ACC112 (cell line): ENCODE data around the gene CST11.

Source experiments
- H2AFZ ChIP-seq: fragments of 200-600 bp; sonication (generic); one replicate; pipeline ENCODE4 v1.6.0; 2017; ENCODE audit warnings: antibody characterized with exemption, low read length; ENCODE audit not compliant: unreplicated experiment
- H3K27ac ChIP-seq: fragments of 200-600 bp; sonication (generic); 2 replicates; pipeline ENCODE4 v1.5.1; 2014; ENCODE audit warnings: low read depth, mild to moderate bottlenecking, antibody characterized with exemption, low read length, moderate library complexity
- H3K27me3 ChIP-seq: fragments of 200-600 bp; sonication (generic); 2 replicates; pipeline ENCODE4 v1.6.1; 2014; ENCODE audit warnings: mild to moderate bottlenecking, antibody characterized with exemption, low read length, moderate library complexity, mixed read lengths; ENCODE audit not compliant: insufficient read depth
- H3K36me3 ChIP-seq: fragments of 200-600 bp; sonication (generic); 2 replicates; pipeline ENCODE4 v1.6.1; 2016; ENCODE audit warnings: mild to moderate bottlenecking, antibody characterized with exemption, low read length, moderate library complexity, mixed read lengths; ENCODE audit not compliant: insufficient read depth
- H3K4me1 ChIP-seq: fragments of 200-600 bp; sonication (generic); one replicate; pipeline ENCODE4 v1.6.1; 2016; ENCODE audit warnings: low read length, mixed read lengths; ENCODE audit not compliant: insufficient read depth, unreplicated experiment, control insufficient read depth
- H3K4me3 ChIP-seq: fragments of 200-600 bp; sonication (generic); 2 replicates; pipeline ENCODE4 v1.5.1; 2014; ENCODE audit warnings: mild to moderate bottlenecking, low read depth, low read length
- H3K79me2 ChIP-seq: fragments of 200-600 bp; sonication (generic); one replicate; pipeline ENCODE4 v1.6.0; 2016; ENCODE audit warnings: low read length; ENCODE audit not compliant: control insufficient read depth, unreplicated experiment, insufficient read depth

CST11 gene

GRCh38 chr20:23441850-23442313 lies 10.8 kb downstream of the CST11 start:
- Histone ChIP-seq H2AFZ (no peak overlapping the region), H3K4me3 (no peak overlapping the region), H3K27me3 (no peaks in the 10 kb centered on the region), H3K79me2 (no peaks in the 10 kb centered on the region), H3K36me3 (no peaks in the 10 kb centered on the region), H3K27ac (no peak overlapping the region), H3K4me1 (peaks cover 9% of the 10 kb centered on the region)

- no peak overlapping the region for H3K27ac ChIP-seq
- H3K36me3 ChIP-seq = no peaks in the 10 kb centered on the region
- H3K27me3 ChIP-seq = peaks cover 10% of the 10 kb centered on the region
- H3K4me3 ChIP-seq = no peak overlapping the region
- H2AFZ ChIP-seq = no peak overlapping the region
- no peaks in the 10 kb centered on the region for H3K79me2 ChIP-seq
- H3K4me1 ChIP-seq = no peaks in the 10 kb centered on the region
Observed at GRCh38 chr20:23440004-23440403, 12.7 kb downstream of the CST11 start.

GRCh38 chr20:23438661-23439060 lies 14.0 kb downstream of the CST11 start:
- H3K4me3 ChIP-seq = no peak overlapping the region
- no peak overlapping the region for H2AFZ ChIP-seq
- no peak overlapping the region for H3K27ac ChIP-seq
- no peaks in the 10 kb centered on the region for H3K4me1 ChIP-seq
- no peaks in the 10 kb centered on the region for H3K79me2 ChIP-seq
- no peaks in the 10 kb centered on the region for H3K36me3 ChIP-seq
- peaks cover 16% of the 10 kb centered on the region for H3K27me3 ChIP-seq

GRCh38 chr20:23437126-23437899 lies 15.4 kb downstream of the CST11 start:
- H3K4me1 ChIP-seq = no peaks in the 10 kb centered on the region
- no peak overlapping the region for H3K27ac ChIP-seq
- no peak overlapping the region for H3K4me3 ChIP-seq
- H3K36me3 ChIP-seq = no peaks in the 10 kb centered on the region
- peaks cover 21% of the 10 kb centered on the region for H3K27me3 ChIP-seq
- no peak overlapping the region for H2AFZ ChIP-seq
- H3K79me2 ChIP-seq = no peaks in the 10 kb centered on the region

GRCh38 chr20:23436681-23437080 lies 16.0 kb downstream of the CST11 start:
- Histone ChIP-seq H3K27ac (no peak overlapping the region), H3K79me2 (no peaks in the 10 kb centered on the region), H3K27me3 (peaks cover 21% of the 10 kb centered on the region), H2AFZ (no peak overlapping the region), H3K4me3 (no peak overlapping the region), H3K4me1 (no peaks in the 10 kb centered on the region), H3K36me3 (no peaks in the 10 kb centered on the region)

GRCh38 chr20:23435626-23436539 lies 16.8 kb downstream of the CST11 start:
- Histone ChIP-seq H3K27ac (no peak overlapping the region), H3K27me3 (peaks cover 21% of the 10 kb centered on the region), H3K36me3 (no peaks in the 10 kb centered on the region), H3K4me3 (no peak overlapping the region), H3K79me2 (no peaks in the 10 kb centered on the region), H3K4me1 (no peaks in the 10 kb centered on the region), H2AFZ (no peak overlapping the region)

- peaks cover 21% of the 10 kb centered on the region for H3K27me3 ChIP-seq
- no peak overlapping the region for H3K4me3 ChIP-seq
- no peaks in the 10 kb centered on the region for H3K4me1 ChIP-seq
- H3K79me2 ChIP-seq = no peaks in the 10 kb centered on the region
- H2AFZ ChIP-seq = no peak overlapping the region
- H3K27ac ChIP-seq = no peak overlapping the region
- H3K36me3 ChIP-seq = no peaks in the 10 kb centered on the region
Observed at GRCh38 chr20:23434521-23435313, 18.0 kb downstream of the CST11 start.

GRCh38 chr20:23433628-23434027 lies 19.0 kb downstream of the CST11 start:
- H3K79me2 ChIP-seq = no peaks in the 10 kb centered on the region
- no peak overlapping the region for H2AFZ ChIP-seq
- no peak overlapping the region for H3K27ac ChIP-seq
- no peaks in the 10 kb centered on the region for H3K36me3 ChIP-seq
- no peaks in the 10 kb centered on the region for H3K4me1 ChIP-seq
- peaks cover 21% of the 10 kb centered on the region for H3K27me3 ChIP-seq
- H3K4me3 ChIP-seq = no peak overlapping the region

- Histone ChIP-seq H2AFZ (no peak overlapping the region), H3K79me2 (peaks cover 11% of the 10 kb centered on the region), H3K27ac (no peak overlapping the region), H3K4me3 (no peak overlapping the region), H3K27me3 (0 out of 2 replicates have a peak, but pooled peaks cover 5% of the 10 kb centered on the region), H3K4me1 (peaks cover 3% of the 10 kb centered on the region), H3K36me3 (no peaks in the 10 kb centered on the region)
Observed at GRCh38 chr20:23425129-23425528, 27.5 kb downstream of the CST11 start.
